Sigmoid colon (tissue), 4 donors: Measurements from ENCODE around the gene PRKN.

Source experiments
- CTCF ChIP-seq, 4 experiments: fragments of 450-650 bp in 3 of 4; fragments of 200-600 bp in 1 of 4; IDR thresholded peaks; one replicate each; pipeline ENCODE4 v1.5.1; 2016 to 2019; ENCODE audit warnings: antibody characterized with exemption in 4 of 4, mild to moderate bottlenecking in 3 of 4, moderate library complexity in 2 of 4
- EP300 ChIP-seq, 4 donors: sonication (generic); formaldehyde crosslinking; IDR thresholded peaks; one replicate each; pipeline ENCODE4 v1.6.1; 2017; ENCODE audit warnings: antibody characterized with exemption in 4 of 4
- POLR2AphosphoS5 ChIP-seq, 4 donors: sonication (generic); formaldehyde crosslinking; IDR thresholded peaks; one replicate each; pipeline ENCODE4 v1.6.1; 2017; ENCODE audit warnings: antibody characterized with exemption in 4 of 4

DNA sequence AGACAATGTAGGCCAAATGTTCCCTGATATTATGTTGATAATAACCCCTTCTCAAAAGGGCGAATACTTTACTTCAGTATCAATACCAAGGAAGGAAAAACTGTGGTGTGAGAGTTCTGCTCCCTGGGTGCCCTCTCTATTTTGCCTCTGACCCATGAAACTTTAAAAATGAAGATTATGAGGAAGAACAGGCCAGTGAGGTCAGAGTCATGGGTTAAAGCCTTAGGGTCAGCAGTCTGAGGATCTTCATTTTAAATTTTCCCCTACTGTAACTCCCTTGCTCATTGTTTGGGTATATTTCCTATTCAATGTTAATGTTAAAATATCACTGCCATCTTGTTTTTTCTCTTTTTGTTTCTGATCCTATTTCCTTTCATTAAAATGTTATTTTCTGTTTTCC, 47.9 kb downstream of the PRKN start:
- no peak for TF ChIP-seq CTCF (IDR thresholded peaks at IDR 0.05)
- TF ChIP-seq EP300 (IDR thresholded peaks at IDR 0.05) = no peak
- TF ChIP-seq POLR2AphosphoS5 (IDR thresholded peaks at IDR 0.05) = no peak
